K562 (cell line): ENCODE measurements around the gene PRDM16. TPM values are rescaled to one million over a fixed set of nuclear protein-coding genes. Genes with fewer than 3 reads are reported as not detected.

Experiments used
- ATAC-seq: fragments of 200-7000 bp; cut with Tn5 transposase; 3 replicates; pipeline ENCODE4 v1.9.1; 2020; ENCODE audit warnings: moderate library complexity
- BruUV-seq: library from RNA; stranded (reverse); fragments of 400-500 nt; replicated peaks from 2 replicates; lab custom pipeline; 2021; lab: Mats Ljungman, UMichigan
- CTCF ChIA-PET: fragments of 300-600 bp; formaldehyde crosslinking; extraction: SDS; loops from one replicate; lab custom pipeline; 2021; ENCODE audit warnings: low intra/inter-chr PET ratio; lab: Yijun Ruan, JAX
- POLR2A ChIA-PET: fragments of 300-600, 350-650 bp; sonication (Branson Sonifier 250); formaldehyde crosslinking; extraction: SDS; loops from one replicate; lab custom pipeline; 2021; ENCODE audit warnings: antibody characterized with exemption, inconsistent platforms; lab: Yijun Ruan, JAX
- DNase-seq, 4 experiments: peaks; one replicate each; pipeline versions ENCODE4 v3.0.0 to v3.0.0-alpha.2; 2011 to 2018; ENCODE audit warnings: low spot score in 3 of 4, mixed read lengths in 3 of 4; ENCODE audit errors: extremely low read depth in 1 of 4
- FAIRE-seq: peaks from 2 replicates; lab custom pipeline; 2011; peaks lifted over from hg19 to GRCh38; lab: Jason Lieb, UNC
- H2AFZ ChIP-seq: 2 replicates; pipeline ENCODE4 v1.6.0; 2011; ENCODE audit warnings: low read depth, low read length, control low read depth, inconsistent platforms
- H3K27ac ChIP-seq: fragments of 200-600 bp; 3 replicates; pipeline ENCODE4 v1.8.0; 2011; ENCODE audit warnings: low read depth, mild to moderate bottlenecking, control low read depth, inconsistent platforms, low read length, moderate library complexity, mixed read lengths; ENCODE audit errors: extremely low read depth
- H3K27me3 ChIP-seq, 2 experiments: fragments of 300-600 bp in 1 of 2; 2 replicates in 1 of 2; 3 replicates in 1 of 2; pipeline versions ENCODE4 v1.6.0 to v1.8.0; 2011; ENCODE audit warnings: inconsistent platforms in 2 of 2, low read length in 2 of 2, mild to moderate bottlenecking in 1 of 2, mixed read lengths in 1 of 2, moderate library complexity in 1 of 2; ENCODE audit not compliant: control insufficient read depth in 2 of 2, insufficient read depth in 2 of 2
- H3K36me3 ChIP-seq: fragments of 300-600 bp; 3 replicates; pipeline ENCODE4 v1.8.0; 2011; ENCODE audit warnings: mild to moderate bottlenecking, low read length, inconsistent platforms; ENCODE audit not compliant: control insufficient read depth, insufficient read depth
- H3K4me1 ChIP-seq, 2 experiments: fragments of 200-600 bp in 1 of 2; replicated peaks in 1 of 2; 2 replicates in 1 of 2; 3 replicates in 1 of 2; pipeline versions ENCODE4 v1.5.1 to v1.8.0; 2011; ENCODE audit warnings: inconsistent platforms in 2 of 2, low read length in 2 of 2, mild to moderate bottlenecking in 1 of 2, mixed read lengths in 1 of 2, moderate library complexity in 1 of 2; ENCODE audit not compliant: control insufficient read depth in 2 of 2, insufficient read depth in 2 of 2
- H3K4me2 ChIP-seq: 2 replicates; pipeline ENCODE4 v1.6.1; 2011; ENCODE audit warnings: low read length, control low read depth, inconsistent platforms, mixed read lengths; ENCODE audit not compliant: insufficient read depth
- H3K4me3 ChIP-seq: fragments of 200-600 bp; sonication (generic), shearing (Covaris generic); 2 replicates; pipeline ENCODE4 v1.5.1; 2016; ENCODE audit warnings: control low read depth, inconsistent platforms
- H3K79me2 ChIP-seq: fragments of 200-600 bp; 3 replicates; pipeline ENCODE4 v1.8.0; 2011; ENCODE audit warnings: low read length, inconsistent platforms; ENCODE audit not compliant: control insufficient read depth, insufficient read depth
- H3K9ac ChIP-seq, 2 experiments: 2 replicates each; pipeline versions ENCODE4 v1.6.0 to v1.6.1; 2011; ENCODE audit warnings: low read depth in 2 of 2, low read length in 2 of 2, control low read depth in 1 of 2, inconsistent platforms in 1 of 2, mild to moderate bottlenecking in 1 of 2, mixed read lengths in 1 of 2; ENCODE audit not compliant: insufficient read depth in 1 of 2
- H3K9me1 ChIP-seq: one replicate; pipeline ENCODE4 v1.6.0; 2011; ENCODE audit warnings: inconsistent platforms, mild to moderate bottlenecking, low read length, moderate library complexity; ENCODE audit not compliant: control insufficient read depth, insufficient read depth
- H3K9me3 ChIP-seq: replicated peaks from 2 replicates; pipeline ENCODE4 v1.5.1; 2011; ENCODE audit warnings: low read depth, low read length, inconsistent platforms; ENCODE audit not compliant: control insufficient read depth, insufficient read depth
- H4K20me1 ChIP-seq: replicated peaks from 2 replicates; pipeline ENCODE4 v1.6.1; 2011; ENCODE audit warnings: low read length, inconsistent platforms, mixed read lengths; ENCODE audit not compliant: control insufficient read depth, insufficient read depth
- BCLAF1 ChIP-seq, 2 experiments: fragments of 450-650 bp in 1 of 2; IDR thresholded peaks; 2 replicates each; pipeline ENCODE4 v1.6.1; 2011 to 2017; ENCODE audit warnings: low read depth in 2 of 2, antibody characterized with exemption in 1 of 2, borderline replicate concordance in 1 of 2, low read length in 1 of 2, mild to moderate bottlenecking in 1 of 2, mixed read lengths in 1 of 2; ENCODE audit not compliant: control insufficient read depth in 1 of 2
- CBX1 ChIP-seq: sonication (generic); IDR thresholded peaks from 2 replicates; pipeline ENCODE4 v1.6.1; 2016; ENCODE audit warnings: antibody characterized with exemption, low read depth, mild to moderate bottlenecking
- CREB3 ChIP-seq: fragments of 450-650 bp; conservative IDR thresholded peaks from 2 replicates; pipeline ENCODE4 v1.6.1; 2016; ENCODE audit warnings: missing genetic modification characterization, low read depth, mild to moderate bottlenecking, missing compliant biosample characterization, moderate library complexity
- E2F1 ChIP-seq: sonication (generic); formaldehyde crosslinking; IDR thresholded peaks from 2 replicates; pipeline ENCODE4 v1.8.1; 2023; ENCODE audit warnings: mild to moderate bottlenecking, missing genetic modification reagents, moderate library complexity
- JUND ChIP-seq, 2 experiments: IDR thresholded peaks; 2 replicates in 1 of 2; 3 replicates in 1 of 2; pipeline ENCODE4 v1.6.1; 2011; ENCODE audit warnings: borderline replicate concordance in 2 of 2, low read depth in 2 of 2, low read length in 2 of 2, improper control_type of control experiment in 1 of 2, missing biosample characterization in 1 of 2, missing genetic modification characterization in 1 of 2, missing genetic modification reagents in 1 of 2
- NCOA1 ChIP-seq: fragments of 450-650 bp; IDR thresholded peaks from 2 replicates; pipeline ENCODE4 v1.6.1; 2016; ENCODE audit warnings: low read depth
- SIX5 ChIP-seq, 2 experiments: IDR thresholded peaks; 2 replicates each; pipeline ENCODE4 v1.6.1; 2011; ENCODE audit warnings: low read length in 2 of 2, borderline replicate concordance in 1 of 2, low read depth in 1 of 2, mild to moderate bottlenecking in 1 of 2, moderate library complexity in 1 of 2; ENCODE audit not compliant: insufficient read depth in 1 of 2
- ZBTB33 ChIP-seq: sonication (generic); formaldehyde crosslinking; IDR thresholded peaks from 2 replicates; pipeline ENCODE4 v1.8.1; 2023; ENCODE audit warnings: mild to moderate bottlenecking, missing genetic modification reagents
- WGBS: fragments of 100-300 bp; shearing (Covaris generic); methylation state at CpG from one replicate; pipeline ENCODE4 v1.1.6; 2016; ENCODE audit warnings: low coverage, mixed read lengths; ENCODE audit not compliant: insufficient coverage; ENCODE audit errors: missing lambda C conversion rate; 5-methylcytosine and 5-hydroxymethylcytosine counted together
- in situ Hi-C: fragments of 300-500 bp; cut with MboI; formaldehyde crosslinking; loops from 4 replicates; pipeline ENCODE4 v1.15.0; 2018; ENCODE audit warnings: inconsistent platforms, mixed read lengths
- intact Hi-C: fragments of 100-400 bp; cut with micrococcal nuclease; formaldehyde crosslinking; loops from 2 replicates; pipeline ENCODE4 v1.14.2; 2022
- polyA plus RNA-seq, 8 experiments: library from polyadenylated mRNA; depleted of rRNA in 4 of 8; stranded (reverse) in 5 of 8; unstranded in 3 of 8; fragments of >200 nt; fragmentation: Nextera tagmentation in 2 of 8; fragmentation: Illumina TruSeq in 1 of 8; extraction: Ambion mirVana in 2 of 8; extraction: Trizol in 1 of 8; gene quantifications; 2 replicates each; pipeline versions ENCODE4 v1.2.1 to v1.2.3, GENCODE V29; 2011 to 2014; ENCODE audit warnings: inconsistent platforms in 1 of 8, missing spikeins in 1 of 8
- total RNA-seq, 7 experiments: library from RNA; depleted of rRNA in 6 of 7; stranded (reverse); fragments of >200 nt in 6 of 7; fragmentation: Illumina TruSeq in 2 of 7; extraction: Trizol in 2 of 7; gene quantifications; 2 replicates each; pipeline versions ENCODE4 v1.2.1 to v1.2.3, GENCODE V29; 2011 to 2021; ENCODE audit warnings: low replicate concordance in 1 of 7

PRDM16 gene
- total and polyA plus RNA-seq, 9 of the 15 experiments (the other 6 are each of a cell fraction or from before 2014, with no cell fraction given): 0.10 to 0.27 TPM; not detected in 7

GRCh38 chr1:3217979-3218679, 149.1 kb downstream of the PRDM16 start (continued):
- TF ChIP-seq SIX5 (IDR thresholded peaks at IDR 0.05; ENCODE audit: borderline replicate concordance in 1 of 2, insufficient read depth in 1 of 2, low read depth in 1 of 2, low read length in 2 of 2) (no peak), BCLAF1 (IDR thresholded peaks at IDR 0.05; ENCODE audit: borderline replicate concordance in 1 of 2, control insufficient read depth in 1 of 2, low read depth in 2 of 2, low read length in 1 of 2) (no peak)
- TF ChIP-seq, all 486 proteins: peak for 0

GRCh38 chr1:3219005-3219790, 150.2 kb downstream of the PRDM16 start:
- Histone ChIP-seq H3K4me1 (peaks cover 0 to 3% of the 10 kb centered on the region in 2 experiments; a peak in 1 of 5 replicates), H4K20me1 (peaks cover 21% of the 10 kb centered on the region), H3K9me3 (no peaks in the 10 kb centered on the region), H3K9me1 (no peaks in the 10 kb centered on the region), H3K27ac (no peak overlapping the region), H3K79me2 (no peaks in the 10 kb centered on the region), H3K27me3 (peaks cover 22 to 91% of the 10 kb centered on the region in 2 experiments), H3K4me2 (no peak overlapping the region), H3K4me3 (no peak overlapping the region), H3K36me3 (no peaks in the 10 kb centered on the region), H3K9ac (no peak overlapping the region), H2AFZ (no peak overlapping the region)
- ChIA-PET CTCF (no interaction called here), POLR2A (interaction anchor here (0.6 kb wide), 1 partner anchor 12 kb away, joined by 3 read pairs; no protein-coding TSS in a partner anchor)
- FAIRE-seq (no peak), DNase-seq (no peak), ATAC-seq (no peak)
- intact Hi-C loops (no loop called here), in situ Hi-C loops (no loop called here)
- no TSS peak for BruUV-seq
- WGBS: 2% methylated on average over 37 of the region's 37 CpGs
- TF ChIP-seq E2F1 (CRISPR knock-in tag) (no peak), ZBTB33 (CRISPR knock-in tag) (no peak), CREB3 (tag) (no peak), NCOA1 (no peak), JUND (IDR thresholded peaks at IDR 0.05; ENCODE audit: borderline replicate concordance, low read depth, low read length) (no peak), JUND (tag; IDR thresholded peaks at IDR 0.05; ENCODE audit: borderline replicate concordance, low read depth, low read length) (no peak), CBX1 (no peak)
